T-helper 1 cell treated with Interleukin-12 subunit alpha and Interleukin-12 subunit beta and Interleukin-4 antibody, amounts not matched to agents 30 ng/mL and 1 ng/mL, for 36 hours (primary cell): ENCODE measurements around the gene NLGN1. TPM values are rescaled to one million over a fixed set of nuclear protein-coding genes. Genes with fewer than 3 reads are reported as not detected.
"Not testable (repeated sequence)": the region's sequence is repeated elsewhere in the genome, so short reads cannot be mapped to it uniquely, and the experiment has no call there.

Experiments
- intact Hi-C: fragments of 100-400 bp; cut with micrococcal nuclease; formaldehyde crosslinking; loops from one replicate; pipeline ENCODE4 v1.15.1; 2024
- total RNA-seq: library from RNA; stranded (reverse); gene quantifications from 2 replicates; pipeline ENCODE4 v1.2.3, GENCODE V29; 2022

NLGN1 gene
- total RNA-seq, 1 donor from 2014 or later, result not detected

GRCh38 chr3:174156200-174156599, 758.7 kb downstream of the NLGN1 start:
- intact Hi-C loops, result no loop called here

GRCh38 chr3:174158674-174159073, 761.1 kb downstream of the NLGN1 start:
- intact Hi-C loops, result no loop called here

- intact Hi-C loops, result no loop called here
These were observed 762.1 kb downstream of the NLGN1 start for GRCh38 chr3:174159604-174160003.

GRCh38 chr3:174162550-174162949, 765.0 kb downstream of the NLGN1 start:
- intact Hi-C loops, result no loop called here

GRCh38 chr3:174168026-174168425, 770.5 kb downstream of the NLGN1 start:
- intact Hi-C loops, result no loop called here

- intact Hi-C loops, result no loop called here
These were observed 771.2 kb downstream of the NLGN1 start for GRCh38 chr3:174168538-174169254.

GRCh38 chr3:174169736-174170135, 772.2 kb downstream of the NLGN1 start:
- intact Hi-C loops, result no loop called here

GRCh38 chr3:174170248-174170647, 772.7 kb downstream of the NLGN1 start:
- intact Hi-C loops, result no loop called here

- intact Hi-C loops, result no loop called here
These were observed 788.9 kb downstream of the NLGN1 start for GRCh38 chr3:174186377-174186989.

GRCh38 chr3:174191380-174191779, 793.8 kb downstream of the NLGN1 start:
- intact Hi-C loops, result no loop called here

- intact Hi-C loops, result no loop called here
These were observed 794.4 kb downstream of the NLGN1 start for GRCh38 chr3:174191895-174192294.

- intact Hi-C loops, result no loop called here
These were observed 794.9 kb downstream of the NLGN1 start for GRCh38 chr3:174192471-174192870.

- intact Hi-C loops, result no loop called here
These were observed 796.1 kb downstream of the NLGN1 start for GRCh38 chr3:174193604-174194003.

- intact Hi-C loops, result no loop called here
These were observed 799.9 kb downstream of the NLGN1 start for GRCh38 chr3:174197416-174197815.

GRCh38 chr3:174198199-174198598, 800.7 kb downstream of the NLGN1 start:
- intact Hi-C loops, result no loop called here

- intact Hi-C loops, result no loop called here
These were observed 802.2 kb downstream of the NLGN1 start for GRCh38 chr3:174199696-174200095.

GRCh38 chr3:174202116-174202515, 804.6 kb downstream of the NLGN1 start:
- intact Hi-C loops, result no loop called here

- intact Hi-C loops, result no loop called here
These were observed 805.0 kb downstream of the NLGN1 start for GRCh38 chr3:174202561-174202960.

GRCh38 chr3:174204765-174205164, 807.2 kb downstream of the NLGN1 start:
- intact Hi-C loops, result no loop called here

- intact Hi-C loops, result no loop called here
These were observed 809.2 kb downstream of the NLGN1 start for GRCh38 chr3:174206607-174207192.

GRCh38 chr3:174208161-174208560, 810.6 kb downstream of the NLGN1 start:
- intact Hi-C loops, result no loop called here

GRCh38 chr3:174211896-174212295, 814.4 kb downstream of the NLGN1 start:
- intact Hi-C loops, result not testable (repeated sequence)

GRCh38 chr3:174215456-174215855, 817.9 kb downstream of the NLGN1 start:
- intact Hi-C loops, result no loop called here
